IMR-90 (cell line): ENCODE results near the gene TCF25. TPM values are rescaled to one million over a fixed set of nuclear protein-coding genes. Genes with fewer than 3 reads are reported as not detected.

Experiments used
- ATAC-seq: fragments of 200-7000 bp; cut with Tn5 transposase; 2 replicates; pipeline ENCODE4 v1.9.1; 2020; ENCODE audit warnings: low read depth, mild to moderate bottlenecking, moderate library complexity
- BruUV-seq: library from RNA; stranded (reverse); fragments of 400-500 nt; replicated peaks from 2 replicates; lab custom pipeline; 2021; lab: Mats Ljungman, UMichigan
- CTCF ChIA-PET: fragments of 300-600 bp; formaldehyde crosslinking; extraction: SDS; loops from one replicate; lab custom pipeline; 2021; ENCODE audit warnings: antibody characterized with exemption; lab: Yijun Ruan, JAX
- POLR2A ChIA-PET: fragments of 300-600 bp; sonication (Branson Sonifier 250); formaldehyde crosslinking; loops from one replicate; lab custom pipeline; 2022; ENCODE audit warnings: antibody characterized with exemption; ENCODE audit not compliant: unreplicated experiment; lab: Charles Lee
- DNase-seq: peaks from one replicate; pipeline ENCODE4 v3.0.0; 2013
- H2AFZ ChIP-seq: replicated peaks from 2 replicates; pipeline ENCODE3; 2013; ENCODE audit warnings: low read length, mild to moderate bottlenecking; ENCODE audit not compliant: poor library complexity
- H2AK5ac ChIP-seq: 2 replicates; pipeline ENCODE4 v1.6.1; 2013; ENCODE audit warnings: low read depth, low read length, inconsistent platforms
- H2AK9ac ChIP-seq: replicated peaks from 2 replicates; pipeline ENCODE3; 2013; ENCODE audit warnings: mild to moderate bottlenecking, low read depth, low read length, moderate library complexity; ENCODE audit not compliant: poor library complexity
- H2BK120ac ChIP-seq: 2 replicates; pipeline ENCODE4 v1.6.1; 2013; ENCODE audit warnings: low read depth, low read length, inconsistent platforms
- H2BK15ac ChIP-seq: 3 replicates; pipeline ENCODE4 v1.6.1; 2013; ENCODE audit warnings: low read depth, low read length, inconsistent platforms
- H2BK20ac ChIP-seq: 2 replicates; pipeline ENCODE4 v1.6.1; 2013; ENCODE audit warnings: low read depth, mild to moderate bottlenecking, inconsistent platforms, low read length, moderate library complexity
- H2BK5ac ChIP-seq: 2 replicates; pipeline ENCODE4 v1.6.1; 2013; ENCODE audit warnings: mild to moderate bottlenecking, low read depth, low read length, inconsistent platforms; ENCODE audit not compliant: poor library complexity, severe bottlenecking
- H3K14ac ChIP-seq: replicated peaks from 2 replicates; pipeline ENCODE4 v1.6.1; 2013; ENCODE audit warnings: low read depth, low read length, inconsistent platforms
- H3K18ac ChIP-seq: 2 replicates; pipeline ENCODE4 v1.6.1; 2013; ENCODE audit warnings: low read depth, low read length, control low read depth
- H3K23ac ChIP-seq: 2 replicates; pipeline ENCODE4 v1.6.1; 2013; ENCODE audit warnings: low read depth, low read length, inconsistent platforms
- H3K27ac ChIP-seq: 2 replicates; pipeline ENCODE4 v1.5.1; 2013; ENCODE audit warnings: mild to moderate bottlenecking, control low read depth, low read length; ENCODE audit not compliant: insufficient read depth
- H3K27me3 ChIP-seq: 2 replicates; pipeline ENCODE4 v1.6.1; 2013; ENCODE audit warnings: low read length; ENCODE audit not compliant: control insufficient read depth, insufficient read depth
- H3K36me3 ChIP-seq: 2 replicates; pipeline ENCODE4 v1.6.1; 2013; ENCODE audit warnings: low read length, mixed read lengths; ENCODE audit not compliant: control insufficient read depth, insufficient read depth
- H3K4ac ChIP-seq: 2 replicates; pipeline ENCODE4 v1.6.1; 2013; ENCODE audit warnings: low read depth, low read length, inconsistent platforms
- H3K4me1 ChIP-seq: 2 replicates; pipeline ENCODE4 v1.6.1; 2013; ENCODE audit warnings: low read length, mixed read lengths; ENCODE audit not compliant: control insufficient read depth, insufficient read depth
- H3K4me2 ChIP-seq: 2 replicates; pipeline ENCODE4 v1.6.1; 2013; ENCODE audit warnings: low read depth, mild to moderate bottlenecking, control low read depth, low read length, moderate library complexity
- H3K4me3 ChIP-seq: 2 replicates; pipeline ENCODE4 v1.5.1; 2013; ENCODE audit warnings: low read depth, mild to moderate bottlenecking, control low read depth, low read length, moderate library complexity; ENCODE audit not compliant: insufficient read depth
- H3K56ac ChIP-seq: 2 replicates; pipeline ENCODE4 v1.6.1; 2013; ENCODE audit warnings: low read length, inconsistent platforms; ENCODE audit not compliant: insufficient read depth; ENCODE audit errors: extremely low read depth
- H3K79me1 ChIP-seq, 2 experiments: 2 replicates each; pipeline ENCODE4 v1.6.1; 2013; ENCODE audit warnings: low read length in 2 of 2, inconsistent platforms in 1 of 2, low read depth in 1 of 2
- H3K9ac ChIP-seq: 2 replicates; pipeline ENCODE4 v1.6.1; 2013; ENCODE audit warnings: low read depth, low read length, control low read depth
- H3K9me1 ChIP-seq: 2 replicates; pipeline ENCODE4 v1.6.1; 2013; ENCODE audit warnings: low read length, inconsistent platforms; ENCODE audit not compliant: insufficient read depth
- H3K9me3 ChIP-seq: 2 replicates; pipeline ENCODE4 v1.6.1; 2013; ENCODE audit warnings: low read length; ENCODE audit not compliant: control insufficient read depth, insufficient read depth
- H4K20me1 ChIP-seq: 2 replicates; pipeline ENCODE4 v1.6.1; 2013; ENCODE audit warnings: low read length, inconsistent platforms; ENCODE audit not compliant: insufficient read depth
- H4K5ac ChIP-seq: 2 replicates; pipeline ENCODE4 v1.6.1; 2013; ENCODE audit warnings: mild to moderate bottlenecking, low read depth, low read length, control low read depth
- H4K8ac ChIP-seq, 2 experiments: 2 replicates each; pipeline ENCODE4 v1.6.1; 2013; ENCODE audit warnings: low read depth in 2 of 2, low read length in 2 of 2, control low read depth in 1 of 2, inconsistent platforms in 1 of 2
- H4K91ac ChIP-seq: 2 replicates; pipeline ENCODE4 v1.6.1; 2013; ENCODE audit warnings: low read depth, low read length, inconsistent platforms; ENCODE audit not compliant: insufficient read depth
- POLR2A ChIP-seq: IDR thresholded peaks from 2 replicates; pipeline ENCODE4 v1.6.1; 2012; ENCODE audit warnings: mild to moderate bottlenecking, low read depth, low read length
- SMC3 ChIP-seq: fragments of 150-350 bp; IDR thresholded peaks from 2 replicates; pipeline ENCODE4 v1.6.1; 2016; ENCODE audit warnings: low read depth, mild to moderate bottlenecking, antibody characterized with exemption, low read length, moderate library complexity
- WGBS, 2 experiments: methylation state at CpG; one replicate each; pipeline versions ENCODE4 v1.1.5 to v1.1.7; 2013; ENCODE audit warnings: missing lambda C conversion rate in 2 of 2; ENCODE audit not compliant: insufficient read length in 1 of 2; ENCODE audit errors: extremely low coverage in 2 of 2; 5-methylcytosine and 5-hydroxymethylcytosine counted together
- dilution Hi-C: fragments of 300-500 bp; cut with HindIII; formaldehyde crosslinking; loops from one replicate; pipeline ENCODE4 v1.14.3; 2018; ENCODE audit warnings: low sequenced_read_pairs; ENCODE audit not compliant: unreplicated experiment
- in situ Hi-C: fragments of 300-500 bp; cut with MboI; formaldehyde crosslinking; loops from 3 replicates; pipeline ENCODE4 v1.14.3; 2019; ENCODE audit warnings: low sequenced_read_pairs, inconsistent platforms, mixed read lengths
- intact Hi-C: fragments of 100-400 bp; cut with micrococcal nuclease; formaldehyde crosslinking; loops from 2 replicates; pipeline ENCODE4 v1.10.0; 2022
- polyA plus RNA-seq, 3 experiments: library from polyadenylated mRNA; depleted of rRNA; stranded (reverse); fragments of >200 nt; gene quantifications; 2 replicates each; pipeline ENCODE4 v1.2.3, GENCODE V29; 2012; ENCODE audit warnings: low replicate concordance in 1 of 3
- total RNA-seq: library from RNA; depleted of rRNA; stranded (reverse); fragments of >200 nt; gene quantifications from 2 replicates; pipeline ENCODE4 v1.2.3, GENCODE V29; 2012
- TF ChIP-seq, protein P1 (sequence below): fragments of 150-350 bp; IDR thresholded peaks from 2 replicates; pipeline ENCODE4 v1.6.1; 2017; ENCODE audit warnings: mild to moderate bottlenecking, antibody characterized with exemption, low read length, low read depth

TCF25 gene
- total and polyA plus RNA-seq, 2 of the 4 experiments (the other 2 are of a cell fraction): 127 to 184 TPM

DNA sequence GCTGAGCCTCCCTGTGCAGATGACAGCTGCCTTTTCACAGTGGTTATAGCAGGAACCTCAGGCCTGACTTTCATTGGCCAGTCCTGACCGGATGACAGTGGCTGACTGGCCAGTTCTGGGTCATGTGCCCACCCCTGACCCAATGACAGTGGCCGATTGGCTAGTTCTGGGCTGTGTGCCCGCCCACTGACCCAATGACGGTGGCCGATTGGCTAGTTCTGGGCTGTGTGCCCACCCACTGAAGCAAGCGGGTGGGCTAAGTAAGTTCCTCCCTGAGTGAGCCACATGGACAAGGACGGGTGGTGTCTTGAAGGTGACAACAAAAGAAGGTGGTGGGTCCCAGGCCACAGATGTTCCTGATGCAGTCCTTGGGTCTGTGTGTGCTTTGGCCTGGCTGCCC, 84.7 kb downstream of the TCF25 start:
- BruUV-seq: no TSS peak

More for the DNA sequence above, 84.7 kb downstream of the TCF25 start:
- no peak overlapping the region for H3K14ac ChIP-seq
- H3K18ac ChIP-seq: no peak overlapping the region
- H2BK15ac ChIP-seq: no peak overlapping the region
- no peak overlapping the region for H3K27ac ChIP-seq
- ATAC-seq: peak; percentile 79
- H2BK20ac ChIP-seq: no peak overlapping the region
- no peak overlapping the region for H2BK120ac ChIP-seq
- no peaks in the 10 kb centered on the region; the same call in 1 of the 2 replicates for H3K9me1 ChIP-seq
- ChIA-PET CTCF (no interaction called here), POLR2A (no interaction called here)
- H3K4me1 ChIP-seq: no peaks in the 10 kb centered on the region
- H3K23ac ChIP-seq: no peak overlapping the region
- in situ Hi-C loops (no loop called here), intact Hi-C loops (no loop called here), dilution Hi-C loops (no loop called here)
- H2AK9ac ChIP-seq: no peak overlapping the region
- H3K4me3 ChIP-seq: no peak overlapping the region
- WGBS, 2 experiments: 79% methylated on average over 2 of the region's 7 CpGs; no CpG with 5 or more reads in 1 of the 2 experiments
- no peak overlapping the region for H2BK5ac ChIP-seq
- peaks cover 49% of the 10 kb centered on the region for H3K36me3 ChIP-seq
- H4K20me1 ChIP-seq: peaks cover 13% of the 10 kb centered on the region
- H4K5ac ChIP-seq: no peak overlapping the region
- H3K56ac ChIP-seq: no peak overlapping the region
- no peak overlapping the region for H3K9ac ChIP-seq
- H3K4ac ChIP-seq: no peak overlapping the region
- H4K8ac ChIP-seq: no peak overlapping the region
- H3K4me2 ChIP-seq: no peak overlapping the region
- H3K27me3 ChIP-seq: no peaks in the 10 kb centered on the region
- H2AK5ac ChIP-seq: no peak overlapping the region
- no peaks in the 10 kb centered on the region for H3K9me3 ChIP-seq
- H2AFZ ChIP-seq: no peak overlapping the region
- DNase-seq: peak; percentile 11
- no peak for TF ChIP-seq SMC3
- TF ChIP-seq, protein P1, sequence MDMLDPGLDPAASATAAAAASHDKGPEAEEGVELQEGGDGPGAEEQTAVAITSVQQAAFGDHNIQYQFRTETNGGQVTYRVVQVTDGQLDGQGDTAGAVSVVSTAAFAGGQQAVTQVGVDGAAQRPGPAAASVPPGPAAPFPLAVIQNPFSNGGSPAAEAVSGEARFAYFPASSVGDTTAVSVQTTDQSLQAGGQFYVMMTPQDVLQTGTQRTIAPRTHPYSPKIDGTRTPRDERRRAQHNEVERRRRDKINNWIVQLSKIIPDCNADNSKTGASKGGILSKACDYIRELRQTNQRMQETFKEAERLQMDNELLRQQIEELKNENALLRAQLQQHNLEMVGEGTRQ: peak; percentile 90
- TF ChIP-seq POLR2A: no peak
- peaks cover 4 to 42% of the 10 kb centered on the region in 2 experiments; a peak in 3 of 4 replicates for H3K79me1 ChIP-seq
- no peak overlapping the region for H4K91ac ChIP-seq
